K562 (cell line): ENCODE measurements around the gene KLHL22. TPM values are rescaled to one million over a fixed set of nuclear protein-coding genes. Genes with fewer than 3 reads are reported as not detected.
A peak's percentile ranks its signal among the peaks of the same experiment; 100 is the strongest.

ENCODE experiments used
- ARHGAP35 ChIP-seq: fragments of 450-650 bp; IDR thresholded peaks from 2 replicates; pipeline ENCODE4 v1.6.1; 2018; ENCODE audit not compliant: partially characterized antibody
- ARID3A ChIP-seq: IDR thresholded peaks from 2 replicates; pipeline ENCODE4 v1.6.1; 2012; ENCODE audit warnings: low read depth, low read length, improper control_type of control experiment, borderline replicate concordance
- CHCHD3 ChIP-seq: fragments of 250-450 bp; sonication (Bioruptor Pico); IDR thresholded peaks from 2 replicates; pipeline ENCODE4 v2.1.2; 2022; ENCODE audit warnings: mild to moderate bottlenecking
- ETV6 ChIP-seq, 3 experiments: fragments of 150-350 bp in 1 of 3; sonication (generic) in 1 of 3; formaldehyde crosslinking in 1 of 3; IDR thresholded peaks; 2 replicates each; pipeline versions ENCODE4 v1.6.1 to v1.8.0; 2014 to 2022; ENCODE audit warnings: borderline replicate concordance in 2 of 3, low read depth in 2 of 3, antibody characterized with exemption in 1 of 3, low read length in 1 of 3, mild to moderate bottlenecking in 1 of 3, missing genetic modification reagents in 1 of 3
- HOXB6 ChIP-seq: fragments of 250-450 bp; sonication (Bioruptor Pico); IDR thresholded peaks from 2 replicates; pipeline ENCODE4 v1.5.1; 2022; ENCODE audit warnings: mild to moderate bottlenecking, borderline replicate concordance
- LARP7 ChIP-seq: fragments of 450-650 bp; IDR thresholded peaks from 2 replicates; pipeline ENCODE4 v1.6.1; 2016
- MYC ChIP-seq, 2 experiments: fragments of 250-450 bp in 1 of 2; sonication (Bioruptor Pico) in 1 of 2; IDR thresholded peaks; 2 replicates each; pipeline versions ENCODE4 v1.5.1 to v1.6.1; 2012 to 2021; ENCODE audit warnings: low read depth in 2 of 2, borderline replicate concordance in 1 of 2, improper control_type of control experiment in 1 of 2, low read length in 1 of 2, mild to moderate bottlenecking in 1 of 2, moderate library complexity in 1 of 2
- NR4A1 ChIP-seq, 2 experiments: fragments of 250-450 bp in 1 of 2; fragments of 450-650 bp in 1 of 2; sonication (Bioruptor Pico) in 1 of 2; IDR thresholded peaks; 2 replicates each; pipeline versions ENCODE4 v1.4.0 to v1.6.1; 2016 to 2020; ENCODE audit warnings: mild to moderate bottlenecking in 2 of 2, missing compliant biosample characterization in 1 of 2, missing genetic modification characterization in 1 of 2, moderate library complexity in 1 of 2
- OTX1 ChIP-seq: fragments of 450-650 bp; formaldehyde crosslinking; IDR thresholded peaks from 2 replicates; pipeline ENCODE4 v1.4.0; 2022; ENCODE audit warnings: mild to moderate bottlenecking
- PBX2 ChIP-seq, 2 experiments: IDR thresholded peaks in 1 of 2; conservative IDR thresholded peaks in 1 of 2; 2 replicates each; pipeline ENCODE4 v1.6.1; 2016; ENCODE audit warnings: low read depth in 2 of 2, mild to moderate bottlenecking in 1 of 2, missing compliant biosample characterization in 1 of 2, missing genetic modification characterization in 1 of 2, moderate library complexity in 1 of 2
- PHF20 ChIP-seq: fragments of 450-650 bp; IDR thresholded peaks from 2 replicates; pipeline ENCODE4 v1.6.1; 2018; ENCODE audit not compliant: partially characterized antibody
- POLR2AphosphoS5 ChIP-seq: IDR thresholded peaks from 2 replicates; pipeline ENCODE4 v1.6.1; 2011; ENCODE audit warnings: mild to moderate bottlenecking, low read depth, low read length, moderate library complexity; ENCODE audit not compliant: control insufficient read depth, insufficient read depth
- SMARCB1 ChIP-seq: IDR thresholded peaks from 2 replicates; pipeline ENCODE4 v1.6.1; 2011; ENCODE audit warnings: improper control_type of control experiment, low read depth; ENCODE audit not compliant: insufficient read length
- SRSF9 ChIP-seq: fragments of 200-400 bp; formaldehyde crosslinking; IDR thresholded peaks from 2 replicates; pipeline ENCODE4 v1.6.1; 2017; ENCODE audit warnings: low read depth, low read length, borderline replicate concordance
- STAT5B ChIP-seq: fragments of 250-450 bp; sonication (Bioruptor Pico); IDR thresholded peaks from 2 replicates; pipeline ENCODE4 v1.8.0; 2021; ENCODE audit warnings: mild to moderate bottlenecking, inconsistent platforms
- ZHX1 ChIP-seq: fragments of 150-350 bp; conservative IDR thresholded peaks from 2 replicates; pipeline ENCODE4 v1.6.1; 2014; ENCODE audit warnings: low read length
- ZNF316 ChIP-seq: fragments of 450-650 bp; IDR thresholded peaks from 2 replicates; pipeline ENCODE4 v1.6.1; 2016
- polyA plus RNA-seq, 8 experiments: library from polyadenylated mRNA; depleted of rRNA in 4 of 8; stranded (reverse) in 5 of 8; unstranded in 3 of 8; fragments of >200 nt; fragmentation: Nextera tagmentation in 2 of 8; fragmentation: Illumina TruSeq in 1 of 8; extraction: Ambion mirVana in 2 of 8; extraction: Trizol in 1 of 8; gene quantifications; 2 replicates each; pipeline versions ENCODE4 v1.2.1 to v1.2.3, GENCODE V29; 2011 to 2014; ENCODE audit warnings: inconsistent platforms in 1 of 8, missing spikeins in 1 of 8
- total RNA-seq, 7 experiments: library from RNA; depleted of rRNA in 6 of 7; stranded (reverse); fragments of >200 nt in 6 of 7; fragmentation: Illumina TruSeq in 2 of 7; extraction: Trizol in 2 of 7; gene quantifications; 2 replicates each; pipeline versions ENCODE4 v1.2.1 to v1.2.3, GENCODE V29; 2011 to 2021; ENCODE audit warnings: low replicate concordance in 1 of 7

The KLHL22 gene
- total and polyA plus RNA-seq, 9 of the 15 experiments (the other 6 are each of a cell fraction or from before 2014, with no cell fraction given), result 1.3 to 25.6 (median 15.2) TPM

GRCh38 chr22:20486229-20486628, 9.4 kb downstream of the KLHL22 start (continued):
- no peak for TF ChIP-seq ARHGAP35
- TF ChIP-seq CHCHD3 (CRISPR knock-in tag), result 0 out of 2 replicates have a peak, but pooled peaks have one; percentile 52
- no peak for TF ChIP-seq PHF20
- TF ChIP-seq SRSF9, result no peak
- TF ChIP-seq OTX1, result peak; percentile 80; the same call in 1 of the 2 replicates
- TF ChIP-seq HOXB6 (CRISPR knock-in tag), result no peak
- TF ChIP-seq STAT5B (CRISPR knock-in tag), result no peak
- no peak for TF ChIP-seq MYC (IDR thresholded peaks at IDR 0.05; ENCODE audit: low read depth, low read length)
- 0 out of 2 replicates have a peak, but pooled peaks have one; percentile 30 for TF ChIP-seq MYC (CRISPR knock-in tag; IDR thresholded peaks at IDR 0.05; ENCODE audit: borderline replicate concordance, low read depth)
- no peak for TF ChIP-seq POLR2AphosphoS5
- TF ChIP-seq SMARCB1, result no peak
- TF ChIP-seq NR4A1 (CRISPR knock-in tag; IDR thresholded peaks at IDR 0.05), result 0 out of 2 replicates have a peak, but pooled peaks have one; percentile 85
- TF ChIP-seq NR4A1 (tag; IDR thresholded peaks at IDR 0.05), result no peak
- TF ChIP-seq LARP7, result no peak
- no peak for TF ChIP-seq ZHX1
- no peak for TF ChIP-seq ETV6 (IDR thresholded peaks at IDR 0.05; ENCODE audit: borderline replicate concordance in 1 of 2, low read depth in 2 of 2, low read length in 1 of 2)
- no peak for TF ChIP-seq ETV6 (CRISPR knock-in tag; IDR thresholded peaks at IDR 0.05; ENCODE audit: borderline replicate concordance)
- no peak for TF ChIP-seq ARID3A
- TF ChIP-seq ZNF316, result no peak
- TF ChIP-seq PBX2 (CRISPR knock-in tag; IDR thresholded peaks at IDR 0.05; ENCODE audit: low read depth), result 0 out of 2 replicates have a peak, but pooled peaks have one; percentile 27
- TF ChIP-seq PBX2 (tag; conservative IDR thresholded peaks at IDR 0.05; ENCODE audit: low read depth), result no peak
